ENCODE measurements around the gene TNXB. TPM values are rescaled to one million over a fixed set of nuclear protein-coding genes. Genes with fewer than 3 reads are reported as not detected.

TNXB gene
- total RNA-seq, 1 experiment from 2014 or later: 2.7 TPM

- H3K4me3 Mint-ChIP-seq (ENCODE audit: unreplicated experiment): peak overlapping the region; percentile 26
- no peaks in the 10 kb centered on the region for H3K27me3 ChIP-seq (replicated peaks; ENCODE audit: control insufficient read depth, insufficient read depth, low read length)
- ChIA-PET CTCF (interaction anchor here (1.0 kb wide), 1 partner anchor 44 kb away, joined by 3 read pairs; no protein-coding TSS in a partner anchor), POLR2A (no interaction called here)
- H3K9me3 Mint-ChIP-seq (ENCODE audit: unreplicated experiment): no peaks in the 10 kb centered on the region
- H3K36me3 ChIP-seq (ENCODE audit: control insufficient read depth, insufficient read depth, low read length): peaks cover 1% of the 10 kb centered on the region; the same call in 1 of the 2 replicates
- peaks cover 28% of the 10 kb centered on the region for H3K4me1 Mint-ChIP-seq (ENCODE audit: low read depth, unreplicated experiment)
- TF ChIP-seq CTCF (IDR thresholded peaks at IDR 0.05; ENCODE audit: insufficient read depth in 1 of 2, low read depth in 1 of 2, low read length in 1 of 2, severe bottlenecking in 1 of 2, unreplicated experiment in 1 of 2): no peak
- H3K27ac Mint-ChIP-seq (ENCODE audit: unreplicated experiment): peak overlapping the region; percentile 96
- no peak overlapping the region for H3K4me3 ChIP-seq (ENCODE audit: low read depth, low read length)
- intact Hi-C loops (cut with micrococcal nuclease; ENCODE audit: unreplicated experiment): no loop called here
- H3K4me1 ChIP-seq: peaks cover 40% of the 10 kb centered on the region
- peaks cover 28% of the 10 kb centered on the region for H3K36me3 Mint-ChIP-seq (ENCODE audit: insufficient read depth, unreplicated experiment)
- no peaks in the 10 kb centered on the region for H3K9me3 ChIP-seq
- no peak for DNase-seq
- BruUV-seq (replicated peaks): no TSS peak
- H3K27me3 Mint-ChIP-seq (ENCODE audit: insufficient read depth, unreplicated experiment): no peaks in the 10 kb centered on the region
These were observed 42.2 kb upstream of the TNXB start for GRCh38 chr6:32151181-32151862.

- Histone ChIP-seq H3K36me3 (ENCODE audit: control insufficient read depth, insufficient read depth, low read length) (no peaks in the 10 kb centered on the region), H3K4me3 (ENCODE audit: low read depth, low read length) (no peak overlapping the region), H3K4me1 (peaks cover 46% of the 10 kb centered on the region), H3K9me3 (no peaks in the 10 kb centered on the region), H3K27me3 (replicated peaks; ENCODE audit: control insufficient read depth, insufficient read depth, low read length) (no peaks in the 10 kb centered on the region)
- Mint-ChIP-seq H3K4me1 (ENCODE audit: low read depth, unreplicated experiment) (peaks cover 36% of the 10 kb centered on the region), H3K9me3 (ENCODE audit: unreplicated experiment) (no peaks in the 10 kb centered on the region), H3K36me3 (ENCODE audit: insufficient read depth, unreplicated experiment) (peaks cover 17% of the 10 kb centered on the region), H3K4me3 (ENCODE audit: unreplicated experiment) (peak overlapping the region; percentile 26), H3K27me3 (ENCODE audit: insufficient read depth, unreplicated experiment) (no peaks in the 10 kb centered on the region), H3K27ac (ENCODE audit: unreplicated experiment) (peak overlapping the region; percentile 96)
- no peak for TF ChIP-seq CTCF (IDR thresholded peaks at IDR 0.05; ENCODE audit: insufficient read depth in 1 of 2, low read depth in 1 of 2, low read length in 1 of 2, severe bottlenecking in 1 of 2, unreplicated experiment in 1 of 2)
- no peak for DNase-seq
- intact Hi-C loops (cut with micrococcal nuclease; ENCODE audit: unreplicated experiment): no loop called here
- ChIA-PET POLR2A (no interaction called here), CTCF (no interaction called here)
- BruUV-seq (replicated peaks): no TSS peak
These were observed 41.1 kb upstream of the TNXB start for GRCh38 chr6:32149932-32150870.

GRCh38 chr6:32149092-32149755 lies 40.1 kb upstream of the TNXB start:
- H3K4me1 ChIP-seq: peaks cover 47% of the 10 kb centered on the region
- H3K9me3 Mint-ChIP-seq (ENCODE audit: unreplicated experiment): no peaks in the 10 kb centered on the region
- peaks cover 7% of the 10 kb centered on the region for H3K36me3 Mint-ChIP-seq (ENCODE audit: insufficient read depth, unreplicated experiment)
- no peak overlapping the region for H3K27ac Mint-ChIP-seq (ENCODE audit: unreplicated experiment)
- no peaks in the 10 kb centered on the region for H3K27me3 ChIP-seq (replicated peaks; ENCODE audit: control insufficient read depth, insufficient read depth, low read length)
- intact Hi-C loops (cut with micrococcal nuclease; ENCODE audit: unreplicated experiment): no loop called here
- no peak for TF ChIP-seq CTCF (IDR thresholded peaks at IDR 0.05; ENCODE audit: insufficient read depth in 1 of 2, low read depth in 1 of 2, low read length in 1 of 2, severe bottlenecking in 1 of 2, unreplicated experiment in 1 of 2)
- no peaks in the 10 kb centered on the region for H3K36me3 ChIP-seq (ENCODE audit: control insufficient read depth, insufficient read depth, low read length)
- ChIA-PET CTCF (no interaction called here), POLR2A (no interaction called here)
- H3K4me3 Mint-ChIP-seq (ENCODE audit: unreplicated experiment): no peak overlapping the region
- no peak for DNase-seq
- BruUV-seq (replicated peaks): no TSS peak
- H3K9me3 ChIP-seq: no peaks in the 10 kb centered on the region
- no peaks in the 10 kb centered on the region for H3K27me3 Mint-ChIP-seq (ENCODE audit: insufficient read depth, unreplicated experiment)
- peaks cover 36% of the 10 kb centered on the region for H3K4me1 Mint-ChIP-seq (ENCODE audit: low read depth, unreplicated experiment)
- no peak overlapping the region for H3K4me3 ChIP-seq (ENCODE audit: low read depth, low read length)

All from Caco-2 (cell line).